ENCODE results near the gene OR52D1.

The OR52D1 gene

GRCh38 chr11:5514841-5515240 lies 26.4 kb downstream of the OR52D1 start:
- no peak for TF ChIP-seq ZFX (IDR thresholded peaks at IDR 0.05)
- TF ChIP-seq CTCF (conservative IDR thresholded peaks at IDR 0.05), result no peak
- no peak overlapping the region for H3K27ac ChIP-seq

- TF ChIP-seq CTCF (conservative IDR thresholded peaks at IDR 0.05) (no peak), ZFX (IDR thresholded peaks at IDR 0.05) (no peak)
- no peak within 1 kb of the TSS for H3K27ac ChIP-seq
These were observed 28.1 kb downstream of the OR52D1 start, which contains the start of gene UBQLNL for GRCh38 chr11:5516599-5516998. UBQLNL (minus strand) TSS chr11:5516699; CDS start chr11:5516441, 258 bp downstream.

- TF ChIP-seq ZFX (IDR thresholded peaks at IDR 0.05), result no peak
- no peak for TF ChIP-seq CTCF (conservative IDR thresholded peaks at IDR 0.05)
- no peak overlapping the region for H3K27ac ChIP-seq
These were observed 33.1 kb downstream of the OR52D1 start for GRCh38 chr11:5521540-5521939.

GRCh38 chr11:5522308-5522707 lies 33.8 kb downstream of the OR52D1 start:
- TF ChIP-seq ZFX (IDR thresholded peaks at IDR 0.05) (no peak), CTCF (conservative IDR thresholded peaks at IDR 0.05) (no peak)
- no peak overlapping the region for H3K27ac ChIP-seq

- TF ChIP-seq CTCF (conservative IDR thresholded peaks at IDR 0.05) (no peak), ZFX (IDR thresholded peaks at IDR 0.05) (no peak)
- no peak overlapping the region for H3K27ac ChIP-seq
These were observed 36.3 kb downstream of the OR52D1 start for GRCh38 chr11:5524756-5525155.

GRCh38 chr11:5527716-5528115 lies 39.2 kb downstream of the OR52D1 start:
- TF ChIP-seq ZFX (IDR thresholded peaks at IDR 0.05), result no peak
- no peak overlapping the region for H3K27ac ChIP-seq

GRCh38 chr11:5528495-5528894 lies 40.0 kb downstream of the OR52D1 start:
- TF ChIP-seq CTCF (conservative IDR thresholded peaks at IDR 0.05) (no peak), ZFX (IDR thresholded peaks at IDR 0.05) (no peak)
- no peak overlapping the region for H3K27ac ChIP-seq

- no peak overlapping the region for H3K27ac ChIP-seq
- no peak for TF ChIP-seq CTCF (conservative IDR thresholded peaks at IDR 0.05)
- TF ChIP-seq ZFX (IDR thresholded peaks at IDR 0.05), result no peak
These were observed 42.8 kb downstream of the OR52D1 start for GRCh38 chr11:5531053-5531831.

Measured in C4-2B (cell line).